HG03378 (cell line): Measurements from ENCODE around the gene PCIF1.
A peak's percentile ranks its signal among the peaks of the same experiment; 100 is the strongest.
"Not testable (repeated sequence)": the region's sequence is repeated elsewhere in the genome, so short reads cannot be mapped to it uniquely, and the experiment has no call there.

Source experiments
- ATAC-seq: cut with Tn5 transposase; IDR thresholded peaks from one replicate; pipeline ENCODE4 v1.9.1; 2021; ENCODE audit warnings: mild to moderate bottlenecking, moderate library complexity; ENCODE audit not compliant: unreplicated experiment

Gene PCIF1

DNA sequence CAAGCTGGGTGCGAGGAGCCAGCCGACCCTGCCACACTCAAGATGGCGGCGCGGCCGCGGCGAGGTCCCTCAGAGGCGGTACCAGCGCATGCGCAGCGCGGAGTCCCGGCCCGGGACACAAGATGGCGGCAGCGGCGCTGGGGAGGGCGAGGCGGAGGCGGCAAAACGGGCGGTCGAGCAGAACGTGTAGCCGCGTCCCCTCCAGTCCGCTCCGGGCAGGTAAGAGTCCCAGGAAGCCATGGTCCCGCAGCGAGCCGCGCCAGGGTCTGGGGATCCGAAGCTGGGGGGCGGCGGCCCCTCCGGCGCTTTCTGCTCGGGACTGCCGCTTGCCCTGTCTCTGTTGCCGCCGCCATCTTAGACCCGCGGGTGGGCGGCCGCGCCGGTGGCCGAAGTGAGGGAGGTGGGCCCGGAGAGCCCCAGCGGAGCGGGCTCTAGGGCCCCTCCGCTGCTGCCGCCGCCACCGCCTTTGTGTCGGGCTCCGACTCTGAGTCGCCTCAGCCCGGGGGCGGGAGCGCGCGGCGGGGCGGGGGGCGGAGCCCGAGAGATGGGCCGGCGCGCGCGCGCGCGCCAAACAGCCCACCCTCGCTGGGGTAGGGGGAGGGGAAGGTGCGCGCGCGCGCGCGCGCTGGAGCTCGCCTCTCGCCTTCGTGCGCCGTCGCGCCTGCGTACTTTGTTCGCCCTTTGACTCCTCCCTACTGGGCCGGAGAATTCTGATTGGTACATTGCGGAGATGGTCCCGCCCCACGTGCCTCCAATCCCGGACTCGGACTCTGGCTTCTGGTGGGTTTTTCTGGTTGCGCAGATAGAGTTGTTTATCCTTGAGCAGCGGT, at the start of gene PCIF1:
TSS of gene PCIF1 (plus strand) at position 98 of the 830 bp plus-strand sequence. CDS start 4,317 bp downstream, outside the sequence.
- peak; percentile 71 for ATAC-seq

DNA sequence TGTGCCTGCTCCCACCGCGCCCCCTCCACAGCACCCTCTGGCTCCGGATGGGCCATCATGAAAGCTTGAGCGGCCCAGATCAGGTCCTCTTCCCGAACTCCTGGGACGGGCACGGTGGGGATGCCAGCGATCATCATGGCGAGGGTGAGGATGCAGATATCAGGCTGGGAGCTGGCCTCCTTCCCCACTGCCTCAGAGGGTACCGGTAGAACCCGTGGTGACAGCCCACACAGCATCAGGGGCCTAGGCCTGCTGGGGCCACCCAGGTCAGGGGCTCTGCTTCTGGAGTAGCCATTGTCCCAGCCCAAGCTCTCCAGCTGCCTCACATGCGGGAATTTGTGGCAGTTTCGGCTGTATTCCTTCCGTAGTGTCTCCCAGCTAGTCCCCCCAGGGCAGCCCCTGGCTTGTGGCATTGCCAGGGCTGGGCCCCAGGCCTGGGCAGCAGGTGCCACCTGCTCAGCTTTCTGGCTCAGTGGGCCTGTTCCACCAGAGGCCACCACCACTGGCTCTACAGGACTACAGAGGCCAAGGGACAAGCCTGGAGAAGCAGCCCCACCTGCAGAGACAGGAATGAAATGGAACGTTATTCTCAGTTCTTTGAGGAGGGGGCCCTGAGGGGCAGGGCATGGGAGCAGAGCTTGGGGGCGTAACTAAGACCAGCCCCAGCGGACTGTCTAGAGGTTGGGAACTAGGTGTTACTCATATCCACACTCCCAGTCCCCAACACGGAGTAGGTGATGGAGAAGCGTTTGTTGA, 47.7 kb upstream of the PCIF1 start:
- ATAC-seq, result no peak

DNA sequence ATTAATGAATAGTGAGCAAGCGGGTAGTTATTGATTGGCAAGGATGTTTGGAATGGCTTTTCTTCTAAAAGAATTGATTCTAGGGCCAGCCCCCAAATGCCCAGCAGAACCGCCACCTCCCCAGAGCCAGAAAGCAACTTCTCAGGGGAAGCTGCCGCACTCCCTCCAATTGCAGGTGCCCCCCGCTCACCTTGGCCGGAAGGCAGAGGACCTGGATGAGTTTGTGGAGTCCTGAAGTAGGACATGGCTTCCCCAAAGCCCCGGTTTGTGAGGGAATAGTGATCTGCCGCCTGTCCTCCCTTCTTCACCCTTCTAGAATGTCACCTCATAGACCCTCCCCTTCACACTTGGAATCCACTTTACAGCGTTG, 47.2 kb upstream of the PCIF1 start, which contains the start of gene SPATA25:
TSS of gene SPATA25 (minus strand) at position 277 of the 370 bp plus-strand sequence. CDS start at position 245, 32 bp downstream.
- ATAC-seq, result no peak

DNA sequence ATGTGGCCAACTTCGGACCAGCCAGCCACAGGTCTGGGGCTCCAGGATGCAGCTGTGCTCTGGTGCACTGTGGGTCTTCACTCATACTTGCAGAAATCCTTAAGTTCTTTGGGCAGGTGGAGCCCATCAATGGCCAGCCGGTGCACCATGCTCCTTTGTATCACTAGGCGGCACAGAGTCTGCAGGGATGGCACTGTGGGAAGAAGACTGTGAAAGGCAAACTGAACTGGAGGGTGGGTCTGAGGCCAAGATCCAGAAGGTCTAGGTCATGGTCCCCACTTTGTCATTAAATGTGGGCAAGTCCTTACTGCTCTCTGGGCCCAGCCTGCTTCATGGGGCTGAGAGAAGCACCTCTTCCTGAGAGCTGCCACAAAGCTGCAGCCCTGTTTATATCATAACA, 45.8 kb upstream of the PCIF1 start:
- ATAC-seq, result no peak

DNA sequence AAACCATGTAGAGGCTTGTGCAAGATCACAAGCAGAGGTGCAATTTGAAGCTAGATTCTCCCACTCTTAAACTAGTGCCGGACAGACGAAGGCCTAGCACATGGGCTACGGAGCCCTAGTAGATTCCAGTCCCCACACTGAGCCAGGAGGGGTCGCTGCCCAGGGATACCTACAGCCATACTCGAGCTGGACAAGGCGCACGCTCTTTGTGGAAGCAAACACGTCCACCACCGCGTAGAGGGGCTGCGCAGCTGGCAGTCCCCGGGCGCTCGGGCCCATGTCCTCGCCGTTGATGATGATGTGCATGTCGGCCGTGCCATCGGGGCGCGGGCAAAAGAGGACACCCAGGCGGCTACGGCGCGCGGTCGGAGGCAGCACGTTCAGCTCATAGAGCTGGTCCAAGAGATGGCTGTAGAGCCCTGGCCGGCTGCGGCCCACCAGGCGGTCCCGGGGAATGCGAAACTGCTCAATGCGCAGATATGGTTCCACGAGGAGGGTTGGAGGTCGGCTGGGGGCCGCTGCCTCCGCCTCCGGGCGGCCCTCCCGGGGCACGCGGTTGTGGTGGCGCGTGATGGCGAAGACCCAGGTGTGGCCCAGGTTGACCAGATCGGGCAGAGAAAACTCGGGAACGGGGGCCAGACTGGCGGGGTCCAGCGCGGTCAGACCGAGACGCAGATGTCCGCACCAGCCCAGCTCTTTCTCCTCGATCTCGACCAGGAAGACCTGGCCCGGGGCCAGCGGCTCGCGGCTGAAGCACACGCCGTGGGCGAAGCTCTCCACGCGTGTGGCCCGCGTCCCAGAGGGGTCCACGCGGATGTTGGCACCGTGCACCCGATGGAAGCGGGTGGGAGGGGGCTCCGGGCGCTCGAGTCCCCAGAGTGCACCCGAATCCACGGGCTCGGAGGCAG, 44.2 kb upstream of the PCIF1 start:
- peak; percentile 9 for ATAC-seq

DNA sequence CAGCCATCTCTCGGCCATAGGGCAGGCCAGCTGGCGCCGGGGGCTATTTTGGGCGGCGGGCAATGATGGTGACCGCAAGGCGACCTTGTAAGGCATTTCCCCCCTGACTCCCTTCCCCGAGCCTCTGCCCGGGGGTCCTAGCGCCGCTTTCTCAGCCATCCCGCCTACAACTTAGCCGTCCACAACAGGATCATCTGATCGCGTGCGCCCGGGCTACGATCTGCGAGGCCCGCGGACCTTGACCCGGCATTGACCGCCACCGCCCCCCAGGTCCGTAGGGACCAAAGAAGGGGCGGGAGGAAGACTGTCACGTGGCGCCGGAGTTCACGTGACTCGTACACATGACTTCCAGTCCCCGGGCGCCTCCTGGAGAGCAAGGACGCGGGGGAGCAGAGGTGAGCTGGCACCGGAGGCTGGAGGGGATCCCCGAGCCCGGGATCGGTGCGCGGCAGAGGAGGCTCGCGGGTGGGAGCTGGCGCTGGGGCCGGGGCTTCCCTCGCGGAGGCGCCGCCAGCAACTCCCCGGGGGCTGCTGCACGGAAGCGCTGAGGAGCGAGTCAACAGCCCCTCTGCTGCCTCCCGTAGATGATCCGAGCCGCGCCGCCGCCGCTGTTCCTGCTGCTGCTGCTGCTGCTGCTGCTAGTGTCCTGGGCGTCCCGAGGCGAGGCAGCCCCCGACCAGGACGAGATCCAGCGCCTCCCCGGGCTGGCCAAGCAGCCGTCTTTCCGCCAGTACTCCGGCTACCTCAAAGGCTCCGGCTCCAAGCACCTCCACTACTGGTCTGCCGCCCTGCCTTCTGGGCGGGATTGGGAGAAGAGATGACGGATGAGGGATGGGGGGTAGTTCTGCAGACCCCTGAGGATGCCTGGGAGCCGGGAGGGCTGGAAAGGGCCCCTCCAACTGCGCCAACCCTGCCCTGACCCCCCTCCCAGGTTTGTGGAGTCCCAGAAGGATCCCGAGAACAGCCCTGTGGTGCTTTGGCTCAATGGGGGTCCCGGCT, 43.2 kb upstream of the PCIF1 start, which contains the start of the genes CTSA and NEURL2:
TSS of gene CTSA (plus strand) at position 351 of the 999 bp plus-strand sequence. CDS start at position 585, 234 bp downstream.
TSS of gene NEURL2 (minus strand) at position 224 of the 999 bp plus-strand sequence. CDS start at position 7, 217 bp downstream.
- ATAC-seq, result peak; percentile 58

DNA sequence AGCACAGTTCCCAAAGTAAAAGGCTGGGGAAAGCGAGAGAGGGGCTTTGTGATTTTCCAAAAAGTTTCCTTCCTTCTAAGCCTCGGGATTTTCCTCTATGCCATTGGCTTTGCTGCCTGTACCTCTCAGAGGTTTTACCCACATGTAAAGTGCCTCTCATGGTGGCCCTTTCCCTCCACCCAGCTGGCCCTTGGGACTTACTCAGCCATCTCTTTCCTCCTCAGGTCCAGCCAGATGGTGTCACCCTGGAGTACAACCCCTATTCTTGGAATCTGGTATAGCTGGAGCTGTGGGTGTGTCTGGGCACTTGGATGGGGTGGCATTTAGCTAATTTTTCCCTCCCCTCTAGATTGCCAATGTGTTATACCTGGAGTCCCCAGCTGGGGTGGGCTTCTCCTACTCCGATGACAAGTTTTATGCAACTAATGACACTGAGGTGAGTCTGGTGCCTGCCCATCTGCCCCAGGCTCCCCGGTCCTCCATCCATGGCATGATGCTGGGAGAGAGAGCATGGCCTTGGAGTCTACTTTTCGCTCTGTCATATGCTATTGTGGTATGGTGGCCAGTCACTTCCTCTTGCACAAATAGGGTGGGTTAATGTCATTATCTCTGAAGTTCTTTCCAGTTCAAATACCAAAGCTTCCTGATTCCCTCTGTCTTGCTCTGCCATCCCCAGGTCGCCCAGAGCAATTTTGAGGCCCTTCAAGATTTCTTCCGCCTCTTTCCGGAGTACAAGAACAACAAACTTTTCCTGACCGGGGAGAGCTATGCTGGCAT, 42.2 kb upstream of the PCIF1 start:
- no peak for ATAC-seq

DNA sequence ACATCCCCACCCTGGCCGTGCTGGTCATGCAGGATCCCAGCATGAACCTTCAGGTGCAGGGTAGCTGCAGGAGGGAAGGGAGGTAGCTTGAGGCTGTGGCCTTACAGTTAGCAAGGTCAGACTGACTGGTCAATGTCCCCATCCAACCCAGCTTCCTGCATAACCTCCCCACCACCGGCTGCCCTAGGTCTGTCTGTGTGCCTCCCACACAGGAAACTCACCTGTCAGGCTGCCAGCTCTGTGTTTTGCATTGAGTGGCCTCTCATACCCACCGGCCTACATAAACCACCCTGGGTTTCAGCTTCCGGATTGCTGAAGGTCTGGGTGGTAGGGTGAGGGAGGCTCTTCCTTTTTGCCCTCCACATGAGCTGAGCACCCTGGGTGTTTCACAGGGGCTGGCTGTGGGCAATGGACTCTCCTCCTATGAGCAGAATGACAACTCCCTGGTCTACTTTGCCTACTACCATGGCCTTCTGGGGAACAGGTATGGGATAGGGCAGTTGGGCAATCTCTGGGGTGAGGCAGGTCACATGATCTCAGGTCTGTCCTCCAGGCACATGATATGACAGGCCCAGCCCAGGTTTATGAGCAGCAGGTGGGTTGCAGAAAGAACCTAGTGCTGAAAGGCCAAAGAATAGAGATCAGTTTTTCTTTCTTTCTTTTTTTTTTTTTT, 41.5 kb upstream of the PCIF1 start:
- ATAC-seq, result no peak

DNA sequence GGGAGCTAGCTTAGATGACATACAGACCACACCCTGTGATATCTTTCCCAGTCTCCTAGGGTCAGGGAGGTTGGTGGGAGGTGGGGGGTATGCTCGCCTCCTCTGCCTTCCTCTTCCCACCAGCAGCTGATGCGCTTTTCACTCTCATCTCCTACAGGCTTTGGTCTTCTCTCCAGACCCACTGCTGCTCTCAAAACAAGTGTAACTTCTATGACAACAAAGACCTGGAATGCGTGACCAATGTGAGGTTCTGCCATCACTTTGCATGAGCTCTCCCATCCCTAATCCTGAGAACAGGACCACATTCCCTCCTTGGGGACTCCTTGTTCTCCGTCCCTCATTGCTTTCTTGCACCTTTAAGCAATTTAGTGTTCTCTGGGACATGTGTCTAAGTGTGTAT, 40.7 kb upstream of the PCIF1 start:
- no peak for ATAC-seq

DNA sequence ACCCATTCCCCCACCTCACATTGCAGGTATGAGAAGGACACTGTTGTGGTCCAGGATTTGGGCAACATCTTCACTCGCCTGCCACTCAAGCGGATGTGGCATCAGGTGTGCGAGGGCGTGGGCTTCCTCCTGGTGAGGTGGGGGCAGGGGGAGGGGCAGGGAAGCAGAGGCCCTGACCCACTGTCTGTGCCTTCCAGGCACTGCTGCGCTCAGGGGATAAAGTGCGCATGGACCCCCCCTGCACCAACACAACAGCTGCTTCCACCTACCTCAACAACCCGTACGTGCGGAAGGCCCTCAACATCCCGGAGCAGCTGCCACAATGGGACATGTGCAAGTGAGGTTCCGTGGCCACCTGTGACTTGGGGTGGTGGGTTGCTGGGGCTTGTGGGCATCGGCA, 39.7 kb upstream of the PCIF1 start:
- no peak for ATAC-seq

DNA sequence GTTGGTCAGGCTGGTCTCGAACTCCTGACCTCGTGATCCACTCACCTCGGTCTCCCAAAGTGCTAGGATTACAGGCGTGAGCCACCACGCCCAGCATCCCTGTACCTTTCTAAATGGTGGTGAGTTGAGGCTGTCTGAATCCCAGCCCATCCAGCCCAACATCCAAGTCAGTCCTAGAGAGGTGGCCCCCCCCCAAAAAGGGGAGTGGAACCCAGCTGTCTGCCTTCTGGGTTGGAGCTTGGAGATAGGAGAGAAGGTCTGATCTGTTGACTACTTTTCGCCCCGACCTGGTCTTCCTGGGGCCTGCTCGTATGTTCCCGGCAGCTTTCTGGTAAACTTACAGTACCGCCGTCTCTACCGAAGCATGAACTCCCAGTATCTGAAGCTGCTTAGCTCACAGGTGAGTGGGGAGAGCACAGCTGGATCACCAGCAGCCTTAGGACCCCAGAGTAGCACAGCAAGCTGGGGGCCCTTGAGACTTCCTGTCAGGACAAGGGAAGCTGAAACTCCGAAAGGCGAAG, 37.8 kb upstream of the PCIF1 start:
- no peak for ATAC-seq

DNA sequence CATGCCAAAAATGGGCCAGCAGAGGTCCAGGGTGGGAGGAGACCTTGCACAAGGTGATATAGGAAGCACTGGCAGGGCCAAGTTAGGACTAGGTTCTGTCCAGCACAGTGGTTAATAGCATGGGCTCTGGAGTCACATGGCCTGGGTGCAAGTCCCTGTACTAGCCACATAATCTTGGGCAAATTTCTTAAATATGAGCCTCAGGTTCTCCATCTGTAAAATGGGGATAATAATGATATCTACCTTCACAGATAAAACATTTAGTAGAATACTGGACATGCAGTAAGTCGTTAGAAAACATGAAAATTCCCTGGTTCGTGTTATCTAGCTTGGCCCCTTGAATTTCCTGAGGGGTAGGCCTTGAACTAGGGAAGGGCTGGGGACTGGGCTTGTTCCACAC, 37.2 kb upstream of the PCIF1 start:
- no peak for ATAC-seq

DNA sequence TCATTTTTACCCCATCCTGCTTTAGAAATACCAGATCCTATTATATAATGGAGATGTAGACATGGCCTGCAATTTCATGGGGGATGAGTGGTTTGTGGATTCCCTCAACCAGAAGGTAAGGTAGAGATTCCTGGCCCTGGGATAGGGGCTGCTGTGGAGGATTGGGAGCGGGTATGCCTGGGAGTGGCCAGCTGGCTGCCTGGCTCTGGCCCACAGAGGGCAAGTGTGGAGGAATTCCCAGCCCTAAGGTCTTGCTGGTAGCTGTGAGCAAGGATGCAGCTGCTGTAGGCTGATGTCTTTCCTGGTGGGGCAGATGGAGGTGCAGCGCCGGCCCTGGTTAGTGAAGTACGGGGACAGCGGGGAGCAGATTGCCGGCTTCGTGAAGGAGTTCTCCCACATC, 36.8 kb upstream of the PCIF1 start:
- no peak for ATAC-seq

DNA sequence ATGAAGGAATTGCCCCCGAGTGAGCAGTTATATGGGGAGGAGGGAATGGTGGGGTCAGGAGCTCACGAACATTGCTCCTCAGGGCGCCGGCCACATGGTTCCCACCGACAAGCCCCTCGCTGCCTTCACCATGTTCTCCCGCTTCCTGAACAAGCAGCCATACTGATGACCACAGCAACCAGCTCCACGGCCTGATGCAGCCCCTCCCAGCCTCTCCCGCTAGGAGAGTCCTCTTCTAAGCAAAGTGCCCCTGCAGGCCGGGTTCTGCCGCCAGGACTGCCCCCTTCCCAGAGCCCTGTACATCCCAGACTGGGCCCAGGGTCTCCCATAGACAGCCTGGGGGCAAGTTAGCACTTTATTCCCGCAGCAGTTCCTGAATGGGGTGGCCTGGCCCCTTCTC, 36.2 kb upstream of the PCIF1 start:
- ATAC-seq, result no peak

DNA sequence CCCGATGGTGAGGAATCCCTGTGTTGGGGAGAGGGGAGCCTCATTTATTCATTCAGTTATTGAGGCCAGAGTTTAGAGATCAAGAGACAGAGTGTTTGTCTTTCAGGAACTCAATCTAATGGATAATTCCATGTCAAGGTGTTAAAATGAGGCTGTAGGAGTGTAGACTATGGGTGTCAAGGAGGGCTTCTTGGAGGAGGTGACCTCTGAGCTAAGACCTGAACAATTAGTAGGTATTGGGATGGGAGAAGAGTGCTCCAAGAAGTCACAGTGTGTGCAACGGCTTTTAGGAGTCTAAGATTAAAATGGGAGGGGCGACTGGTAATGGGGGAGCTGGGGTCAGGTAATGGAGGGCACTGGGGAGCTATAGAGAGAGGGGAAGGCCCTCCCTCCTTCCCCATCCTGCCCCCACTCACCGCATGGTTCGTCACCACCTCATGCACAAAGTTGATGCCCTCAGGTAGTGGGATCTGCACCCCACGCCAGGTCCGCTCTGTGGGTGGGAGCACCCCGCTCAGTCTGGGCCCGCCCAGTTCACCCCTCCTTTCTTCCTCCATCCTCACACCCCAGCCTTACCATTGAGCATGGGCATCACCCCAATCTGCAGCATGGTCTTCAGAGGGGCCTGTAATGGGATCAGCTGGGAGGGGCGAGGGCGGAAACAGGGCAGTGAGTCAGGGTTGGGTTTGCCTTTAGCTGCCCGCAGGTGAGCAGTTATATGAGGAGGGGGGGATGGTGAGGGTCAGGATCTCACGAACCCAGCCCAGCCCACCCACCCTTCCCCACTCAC, 35.2 kb upstream of the PCIF1 start:
- ATAC-seq, result no peak

DNA sequence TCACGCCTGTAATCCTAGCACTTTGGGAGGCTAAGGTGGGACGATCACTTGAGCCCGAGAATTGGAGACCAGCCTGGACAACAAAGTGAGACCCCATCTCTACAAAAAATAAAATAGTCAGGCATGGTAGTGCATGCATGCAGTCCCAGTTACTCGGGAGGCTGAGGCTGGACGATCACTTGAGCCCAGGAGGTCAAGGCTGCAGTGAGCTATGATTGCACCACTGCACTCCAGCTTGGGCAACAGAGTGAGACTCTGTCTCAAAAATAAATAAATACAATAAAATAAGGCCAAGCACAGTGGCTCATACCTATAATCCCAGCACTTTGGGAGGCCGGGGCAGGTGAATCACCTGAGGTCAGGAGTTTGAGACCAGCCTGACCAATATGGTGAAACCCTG, 33.2 kb upstream of the PCIF1 start:
- ATAC-seq, result not testable (repeated sequence)

DNA sequence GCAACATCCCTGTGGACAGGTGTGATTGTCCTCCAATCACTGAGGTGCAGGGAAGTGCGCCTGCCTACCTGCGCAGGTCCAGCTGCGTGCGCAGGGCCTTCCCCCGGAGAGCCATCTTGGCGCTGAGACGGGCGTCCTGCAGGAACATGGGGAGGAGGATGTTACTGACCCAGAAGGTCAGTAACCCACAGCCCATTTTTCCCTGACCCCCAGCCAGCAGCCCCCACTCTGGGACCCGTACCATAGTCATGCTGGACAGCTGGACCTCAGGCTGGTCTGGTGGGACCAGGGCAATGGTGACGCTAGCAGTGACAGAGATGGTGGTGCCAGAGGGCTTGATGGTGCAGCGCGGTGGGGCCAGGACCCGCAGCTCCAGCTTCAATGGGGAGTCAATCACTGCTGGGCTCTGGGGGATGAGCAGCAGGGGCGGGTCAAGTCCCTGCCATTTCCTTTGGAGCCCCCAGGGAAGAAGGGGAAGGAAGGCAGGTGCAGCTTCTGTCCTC, 32.2 kb upstream of the PCIF1 start:
- no peak for ATAC-seq
